HG02884 (cell line): ENCODE data around the gene CSF1R.
"Not testable (repeated sequence)": the region's sequence is repeated elsewhere in the genome, so short reads cannot be mapped to it uniquely, and the experiment has no call there.

Experiments
- ATAC-seq: cut with Tn5 transposase; IDR thresholded peaks from one replicate; pipeline ENCODE4 v1.9.1; 2021; ENCODE audit warnings: mild to moderate bottlenecking, moderate library complexity; ENCODE audit not compliant: unreplicated experiment

The CSF1R gene

GRCh38 chr5:150033334-150033733 lies 53.0 kb downstream of the CSF1R start:
- ATAC-seq: no peak

GRCh38 chr5:150028047-150028446 lies 58.3 kb downstream of the CSF1R start:
- ATAC-seq: not testable (repeated sequence)

- no peak for ATAC-seq
These were observed 59.6 kb downstream of the CSF1R start for GRCh38 chr5:150026682-150027172.

- no peak for ATAC-seq
These were observed 61.9 kb downstream of the CSF1R start for GRCh38 chr5:150024346-150024984.

- no peak for ATAC-seq
These were observed 63.2 kb downstream of the CSF1R start for GRCh38 chr5:150023136-150023535.

GRCh38 chr5:150022681-150023080 lies 63.7 kb downstream of the CSF1R start:
- ATAC-seq: no peak

GRCh38 chr5:150022158-150022531 lies 64.2 kb downstream of the CSF1R start:
- no peak for ATAC-seq

DNA sequence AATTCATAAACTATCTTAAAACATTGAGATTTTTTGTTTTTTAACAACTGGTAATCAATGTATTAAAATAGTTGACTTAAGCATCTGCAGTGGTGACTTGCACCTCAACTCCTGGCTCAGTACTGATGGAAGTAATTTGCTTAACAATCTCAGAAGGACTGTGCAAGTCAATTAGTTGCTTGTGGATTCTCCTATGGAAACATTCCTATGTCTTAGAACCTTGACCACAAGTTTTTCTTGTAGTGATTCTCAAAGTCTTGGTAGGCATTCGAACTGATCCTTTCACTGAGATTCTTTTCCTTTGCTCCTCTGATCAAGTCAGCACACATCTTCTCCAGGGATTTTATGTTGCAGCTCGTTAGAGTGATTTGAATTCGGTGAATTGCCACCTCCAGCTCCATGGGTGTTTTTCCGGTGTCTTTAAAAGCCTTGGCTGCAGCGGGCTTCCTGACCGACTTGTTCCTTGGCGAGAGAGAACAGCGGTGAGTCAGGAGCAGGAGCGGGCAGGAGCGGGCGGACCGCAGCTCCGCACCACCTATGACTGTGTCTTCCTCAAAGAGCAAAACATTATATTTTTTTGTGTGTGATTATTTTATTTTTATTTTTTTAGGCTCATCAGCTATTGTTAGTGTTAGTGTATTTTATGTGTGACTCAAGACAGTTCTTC lies 64.7 kb downstream of the CSF1R start:
- no peak for ATAC-seq

GRCh38 chr5:150020249-150020648 lies 66.1 kb downstream of the CSF1R start:
- ATAC-seq: no peak

DNA sequence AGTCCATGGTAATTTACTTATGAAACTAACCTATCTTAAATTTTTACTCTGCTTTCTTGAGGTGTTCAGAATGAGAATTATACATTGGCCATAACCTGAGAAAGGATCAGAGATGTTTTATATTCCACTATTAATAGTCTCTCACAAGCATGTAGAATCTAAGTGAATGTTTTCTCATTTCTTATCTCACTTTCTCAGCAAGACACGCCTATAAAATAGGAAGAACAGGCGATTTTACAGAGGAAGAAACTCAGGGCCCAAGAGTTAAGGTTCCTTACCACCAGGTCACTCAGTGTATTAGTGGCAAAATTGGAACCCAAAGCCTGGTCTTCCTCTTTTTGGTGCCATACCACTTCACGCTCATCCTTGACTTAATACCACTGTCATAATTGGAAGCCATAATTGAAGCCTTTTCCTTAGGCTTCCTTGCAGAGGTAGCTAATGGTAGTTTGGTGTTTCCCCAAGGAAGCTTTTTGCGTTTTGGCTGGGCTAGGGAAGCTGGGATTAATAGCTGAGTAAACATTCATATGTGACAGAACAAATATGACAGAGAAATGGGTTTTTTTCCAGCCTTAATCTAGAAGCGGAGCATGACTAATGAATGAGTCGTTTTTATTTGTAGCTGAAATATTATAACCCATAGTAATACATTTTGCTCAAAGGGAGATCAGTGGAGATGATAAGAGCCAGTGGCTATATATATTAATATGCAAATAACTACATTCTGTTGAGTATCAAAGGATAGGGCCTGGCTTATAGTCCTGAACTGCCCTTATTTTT lies 68.9 kb downstream of the CSF1R start:
- no peak for ATAC-seq

- ATAC-seq: no peak
These were observed 69.8 kb downstream of the CSF1R start for GRCh38 chr5:150016537-150016936.

DNA sequence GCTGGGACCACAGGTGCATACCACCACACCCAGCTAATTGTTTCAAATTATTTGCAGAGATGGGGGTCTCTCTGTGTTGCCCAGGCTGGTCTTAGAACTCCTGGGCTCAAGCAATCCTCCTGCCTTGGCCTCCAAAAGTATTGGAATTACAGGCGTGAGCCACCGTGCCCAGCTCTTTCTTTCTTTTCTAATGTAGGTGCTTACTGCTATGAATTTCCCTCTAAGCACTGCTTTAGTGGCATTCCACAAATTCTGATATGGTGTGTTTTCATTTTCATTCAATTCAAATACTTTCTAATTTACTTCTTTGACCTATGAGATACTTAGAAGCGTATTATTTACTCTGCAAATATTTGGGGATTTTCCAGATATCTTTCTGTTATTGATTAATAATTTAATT lies 70.9 kb downstream of the CSF1R start:
- ATAC-seq: no peak

- ATAC-seq: no peak
These were observed 71.9 kb downstream of the CSF1R start for GRCh38 chr5:150014456-150014855.

GRCh38 chr5:150013931-150014330 lies 72.4 kb downstream of the CSF1R start:
- ATAC-seq: no peak

DNA sequence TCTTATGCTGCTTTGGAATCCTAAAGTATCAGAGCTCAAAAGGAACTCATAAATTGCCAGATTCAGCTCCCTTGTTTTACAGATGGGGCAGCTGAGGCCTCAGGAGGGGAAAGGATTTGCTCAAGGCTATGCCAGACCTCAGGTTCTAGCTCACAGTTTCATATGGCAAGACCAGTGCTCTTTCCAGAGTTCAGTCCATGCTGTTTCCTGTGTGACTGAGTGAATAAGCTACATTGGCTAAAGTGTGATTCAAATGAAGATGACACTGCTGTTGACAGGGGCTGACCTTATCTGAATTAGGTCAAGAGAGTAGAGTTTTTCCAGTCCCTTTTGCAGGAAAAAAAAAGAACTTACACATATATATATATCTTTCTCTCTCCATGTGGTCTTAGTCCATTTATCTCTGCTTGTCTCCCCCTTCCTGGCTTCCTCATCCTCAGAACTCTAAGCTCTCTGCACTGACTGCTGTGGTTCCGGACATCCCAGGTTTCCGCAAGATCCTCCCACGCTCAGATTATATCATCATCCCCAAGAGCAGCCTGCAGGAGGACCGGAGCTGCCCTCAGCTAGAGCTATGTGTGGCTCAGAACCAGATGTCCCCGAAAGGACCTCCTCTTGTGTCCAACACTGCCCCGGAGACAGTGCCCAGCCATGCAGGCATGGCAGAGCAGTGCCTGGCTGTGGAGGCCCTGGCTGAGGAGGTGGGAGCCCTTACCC lies 76.5 kb downstream of the CSF1R start:
- no peak for ATAC-seq

DNA sequence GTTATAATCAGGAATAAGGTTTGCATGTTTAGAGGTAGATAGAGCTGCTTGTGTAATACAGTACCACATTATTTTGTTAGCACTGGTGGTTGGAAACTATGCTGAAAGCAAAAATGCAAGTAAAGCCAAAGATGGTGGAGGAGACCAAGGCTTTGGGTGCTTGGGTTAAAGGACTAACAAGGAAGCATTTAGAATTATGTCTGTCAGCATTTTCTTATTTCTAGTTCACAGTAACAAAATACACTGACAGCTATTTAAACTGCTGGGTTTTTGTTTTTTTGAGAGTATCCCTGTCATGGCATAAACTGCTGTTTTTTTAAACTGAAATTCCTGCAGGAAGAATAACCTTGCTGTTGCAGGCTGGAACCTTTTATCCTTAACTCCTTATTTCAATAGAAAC lies 79.3 kb downstream of the CSF1R start:
- no peak for ATAC-seq

- ATAC-seq: no peak
These were observed 80.0 kb downstream of the CSF1R start for GRCh38 chr5:150006318-150006717.
